Tibial artery (tissue), 4 donors: ENCODE results near the gene GARNL3.

Experiments
- DNase-seq, 2 donors: peaks; one replicate each; pipeline ENCODE4 v3.0.0-alpha.2; 2019
- H3K27ac ChIP-seq, 2 donors: fragments of 200-600 bp; sonication (generic) in 1 of 2; 1 replicate in 1 of 2; 2 replicates in 1 of 2; pipeline ENCODE4 v1.5.1; 2018 to 2019; ENCODE audit warnings: mild to moderate bottlenecking in 1 of 2
- H3K27me3 ChIP-seq, 2 donors: fragments of 200-600 bp; sonication (generic) in 1 of 2; one replicate each; pipeline versions ENCODE4 v1.5.1 to v1.6.0; 2016 to 2019
- H3K36me3 ChIP-seq, 3 donors: fragments of 200-600 bp; sonication (generic) in 2 of 3; one replicate each; pipeline ENCODE4 v1.5.1; 2016 to 2019; ENCODE audit warnings: mild to moderate bottlenecking in 2 of 3
- H3K4me1 ChIP-seq, 4 donors: fragments of 200-600 bp; sonication (generic) in 2 of 4; 1 replicate in 3 of 4; 2 replicates in 1 of 4; pipeline ENCODE4 v1.5.1; 2016 to 2019
- H3K4me3 ChIP-seq, 2 donors: fragments of 200-600 bp; sonication (generic) in 1 of 2; 1 replicate in 1 of 2; 2 replicates in 1 of 2; pipeline ENCODE4 v1.5.1; 2018 to 2019; ENCODE audit warnings: mild to moderate bottlenecking in 2 of 2
- H3K9me3 ChIP-seq, 3 donors: fragments of 200-600 bp; sonication (generic) in 1 of 3; one replicate each; pipeline ENCODE4 v1.5.1; 2016 to 2019
- CTCF ChIP-seq, 2 experiments: fragments of 200-600 bp in 1 of 2; fragments of 450-650 bp in 1 of 2; IDR thresholded peaks; one replicate each; pipeline ENCODE4 v1.5.1; 2017 to 2019; ENCODE audit warnings: antibody characterized with exemption in 2 of 2, mild to moderate bottlenecking in 1 of 2, moderate library complexity in 1 of 2
- intact Hi-C: fragments of 100-400 bp; cut with DNase I; formaldehyde crosslinking; loops from one replicate; pipeline ENCODE4 v1.15.0; 2023; ENCODE audit warnings: low total_unique reads

The GARNL3 gene

GRCh38 chr9:127380479-127380878 is 115.9 kb downstream of the GARNL3 start:
- TF ChIP-seq CTCF (IDR thresholded peaks at IDR 0.05) = no peak
- intact Hi-C loops = no loop called here

GRCh38 chr9:127382541-127382940 is 118.0 kb downstream of the GARNL3 start:
- Histone ChIP-seq H3K4me1 (no peaks in the 10 kb centered on the region), H3K27me3 (no peaks in the 10 kb centered on the region), H3K36me3 (peaks cover 6 to 26% (median 12%) of the 10 kb centered on the region in 3 donors), H3K9me3 (peaks cover 0 to 3% (median 0%) of the 10 kb centered on the region in 3 donors), H3K4me3 (no peak overlapping the region), H3K27ac (no peak overlapping the region)
- TF ChIP-seq CTCF (IDR thresholded peaks at IDR 0.05) = no peak
- DNase-seq = no peak
- intact Hi-C loops = no loop called here

More at GRCh38 chr9:127380479-127380878, 115.9 kb downstream of the GARNL3 start:
- Histone ChIP-seq H3K27ac (no peak overlapping the region), H3K36me3 (peaks cover 0 to 13% (median 0%) of the 10 kb centered on the region in 3 donors), H3K4me3 (no peak overlapping the region), H3K27me3 (no peaks in the 10 kb centered on the region), H3K4me1 (no peaks in the 10 kb centered on the region), H3K9me3 (peaks cover 0 to 3% (median 0%) of the 10 kb centered on the region in 3 donors)
- DNase-seq = no peak

- no peak for DNase-seq
These were observed 119.6 kb downstream of the GARNL3 start for GRCh38 chr9:127384016-127384730.

GRCh38 chr9:127384901-127385300 is 120.3 kb downstream of the GARNL3 start:
- no peak for TF ChIP-seq CTCF (IDR thresholded peaks at IDR 0.05)
- no peak for DNase-seq
- no peak overlapping the region for H3K4me3 ChIP-seq
- peaks cover 12 to 31% (median 21%) of the 10 kb centered on the region in 3 donors for H3K36me3 ChIP-seq
- no peak overlapping the region for H3K27ac ChIP-seq
- no peaks in the 10 kb centered on the region for H3K27me3 ChIP-seq
- H3K4me1 ChIP-seq = no peaks in the 10 kb centered on the region
- H3K9me3 ChIP-seq = no peaks in the 10 kb centered on the region
- intact Hi-C loops = no loop called here

More at GRCh38 chr9:127384016-127384730, 119.6 kb downstream of the GARNL3 start:
- H3K9me3 ChIP-seq = no peaks in the 10 kb centered on the region
- peaks cover 6 to 30% (median 17%) of the 10 kb centered on the region in 3 donors for H3K36me3 ChIP-seq
- no peaks in the 10 kb centered on the region for H3K27me3 ChIP-seq
- intact Hi-C loops = no loop called here
- no peak overlapping the region for H3K4me3 ChIP-seq
- no peak for TF ChIP-seq CTCF (IDR thresholded peaks at IDR 0.05)
- no peak overlapping the region for H3K27ac ChIP-seq
- no peaks in the 10 kb centered on the region for H3K4me1 ChIP-seq

GRCh38 chr9:127386249-127386648 is 121.7 kb downstream of the GARNL3 start:
- Histone ChIP-seq H3K27me3 (no peaks in the 10 kb centered on the region), H3K27ac (no peak overlapping the region), H3K4me1 (no peaks in the 10 kb centered on the region), H3K9me3 (no peaks in the 10 kb centered on the region), H3K4me3 (no peak overlapping the region), H3K36me3 (peaks cover 25 to 44% (median 28%) of the 10 kb centered on the region in 3 donors)
- DNase-seq = no peak
- no peak for TF ChIP-seq CTCF (IDR thresholded peaks at IDR 0.05)
- intact Hi-C loops = no loop called here
